Vein endothelial cell (primary cell): Measurements from ENCODE around the gene OR6C75. TPM values are rescaled to one million over a fixed set of nuclear protein-coding genes. Genes with fewer than 3 reads are reported as not detected.

ENCODE experiments used
- total RNA-seq: library from RNA; depleted of rRNA; stranded (reverse); fragments of >200 nt; gene quantifications from 2 replicates; pipeline ENCODE4 v1.2.3, GENCODE V29; 2012

The OR6C75 gene
- not detected in 2 replicates for total RNA-seq

GRCh38 chr12:55362675-55363074 lies at the start of gene OR6C75:
OR6C75 (plus strand) TSS chr12:55362975; CDS start chr12:55365111, 2,136 bp downstream.

GRCh38 chr12:55314043-55314442 lies 48.7 kb upstream of the OR6C75 start, which contains the start of gene OR6C1:
OR6C1 (plus strand) TSS chr12:55314343; CDS start chr12:55320600, 6,257 bp downstream.

GRCh38 chr12:55330446-55330845 lies 32.3 kb upstream of the OR6C75 start, which contains the start of gene OR6C3:
OR6C3 (plus strand) TSS chr12:55330746; CDS start chr12:55331701, 955 bp downstream.

GRCh38 chr12:55400229-55400628 lies 37.5 kb downstream of the OR6C75 start, which contains the start of gene OR6C65:
OR6C65 (plus strand) TSS chr12:55400529; CDS start chr12:55400529, 0 bp downstream.

Other genes with a start within 250 kb of the OR6C75 start
- not detected in 2 replicates for gene OR9K2, start 236.6 kb upstream of the OR6C75 start, total RNA-seq
- gene OR10A7, start 141.9 kb upstream of the OR6C75 start, total RNA-seq, result not detected in 2 replicates
- gene OR6C74, start 118.4 kb upstream of the OR6C75 start, total RNA-seq, result not detected in 2 replicates
- not detected in 2 replicates for gene OR6C6, start 66.4 kb upstream of the OR6C75 start, total RNA-seq
- gene OR6C1, start 48.6 kb upstream of the OR6C75 start, total RNA-seq, result not detected in 2 replicates
- gene OR6C3, start 32.2 kb upstream of the OR6C75 start, total RNA-seq, result not detected in 2 replicates
- gene OR6C65, start 37.6 kb downstream of the OR6C75 start, total RNA-seq, result not detected in 2 replicates
- not detected in 2 replicates for gene OR6C76, start 63.3 kb downstream of the OR6C75 start, total RNA-seq
- gene OR6C2, start 81.1 kb downstream of the OR6C75 start, total RNA-seq, result not detected in 2 replicates
- gene OR6C70, start 107.2 kb downstream of the OR6C75 start, total RNA-seq, result not detected in 2 replicates
- not detected in 2 replicates for gene OR6C68, start 129.4 kb downstream of the OR6C75 start, total RNA-seq
- gene OR6C4, start 186.6 kb downstream of the OR6C75 start, total RNA-seq, result not detected in 2 replicates
- not detected in 2 replicates for gene OR2AP1, start 209.5 kb downstream of the OR6C75 start, total RNA-seq